Coronary artery (tissue), 2 donors: ENCODE data around the gene NAGA.

ENCODE experiments used
- DNase-seq: peaks from one replicate; pipeline ENCODE4 v3.0.0-alpha.2; 2017; ENCODE audit warnings: low spot score
- H3K27ac ChIP-seq, 2 donors: fragments of 200-600 bp; sonication (generic); one replicate each; pipeline ENCODE4 v1.5.1; 2016 to 2019
- H3K4me3 ChIP-seq: fragments of 200-600 bp; sonication (generic); 2 replicates; pipeline ENCODE4 v1.5.1; 2016; ENCODE audit warnings: mild to moderate bottlenecking, moderate library complexity
- TF ChIP-seq, protein P1 (sequence below): fragments of 200-600 bp; sonication (generic); IDR thresholded peaks from one replicate; pipeline ENCODE4 v1.5.1; 2019; ENCODE audit warnings: antibody characterized with exemption

The NAGA gene

DNA sequence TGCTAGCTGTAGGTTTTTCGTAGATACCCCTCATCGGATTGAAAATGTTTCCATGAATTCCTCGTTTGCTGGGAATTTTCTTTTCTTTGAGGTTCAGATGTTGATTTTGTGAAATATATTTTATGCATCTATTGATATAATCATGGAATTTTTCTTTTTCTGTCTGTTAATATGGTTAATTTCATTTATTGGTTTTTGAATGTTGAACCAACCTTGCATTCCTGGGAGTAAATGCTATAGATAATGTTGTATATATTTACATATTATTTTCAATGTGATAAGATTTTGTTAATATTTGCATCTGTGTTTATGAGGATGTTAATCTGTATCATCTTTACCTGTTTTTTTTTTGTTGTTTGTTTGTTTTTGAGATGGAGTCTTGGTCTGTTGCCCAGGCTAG lies 30.6 kb upstream of the NAGA start:
- no peak overlapping the region for H3K4me3 ChIP-seq
- TF ChIP-seq, protein P1, sequence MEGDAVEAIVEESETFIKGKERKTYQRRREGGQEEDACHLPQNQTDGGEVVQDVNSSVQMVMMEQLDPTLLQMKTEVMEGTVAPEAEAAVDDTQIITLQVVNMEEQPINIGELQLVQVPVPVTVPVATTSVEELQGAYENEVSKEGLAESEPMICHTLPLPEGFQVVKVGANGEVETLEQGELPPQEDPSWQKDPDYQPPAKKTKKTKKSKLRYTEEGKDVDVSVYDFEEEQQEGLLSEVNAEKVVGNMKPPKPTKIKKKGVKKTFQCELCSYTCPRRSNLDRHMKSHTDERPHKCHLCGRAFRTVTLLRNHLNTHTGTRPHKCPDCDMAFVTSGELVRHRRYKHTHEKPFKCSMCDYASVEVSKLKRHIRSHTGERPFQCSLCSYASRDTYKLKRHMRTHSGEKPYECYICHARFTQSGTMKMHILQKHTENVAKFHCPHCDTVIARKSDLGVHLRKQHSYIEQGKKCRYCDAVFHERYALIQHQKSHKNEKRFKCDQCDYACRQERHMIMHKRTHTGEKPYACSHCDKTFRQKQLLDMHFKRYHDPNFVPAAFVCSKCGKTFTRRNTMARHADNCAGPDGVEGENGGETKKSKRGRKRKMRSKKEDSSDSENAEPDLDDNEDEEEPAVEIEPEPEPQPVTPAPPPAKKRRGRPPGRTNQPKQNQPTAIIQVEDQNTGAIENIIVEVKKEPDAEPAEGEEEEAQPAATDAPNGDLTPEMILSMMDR, result no peak
- DNase-seq, result no peak
- H3K27ac ChIP-seq, result no peak overlapping the region

DNA sequence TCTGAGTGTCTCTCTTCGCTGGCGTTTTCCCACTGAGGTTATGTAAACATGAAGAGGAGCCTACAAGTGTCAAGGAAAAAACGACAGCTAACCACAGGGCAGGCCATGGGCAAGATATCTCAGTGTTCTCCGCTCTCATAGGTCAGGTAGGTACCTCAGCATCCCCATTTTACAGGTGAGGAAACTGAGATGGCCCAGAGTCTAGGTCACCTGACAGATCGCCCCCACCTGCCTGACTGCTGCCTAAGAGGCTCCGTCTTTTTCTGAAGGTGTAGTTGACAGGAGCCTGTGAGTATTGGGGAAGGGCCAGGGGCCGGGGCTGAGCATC lies 20.8 kb upstream of the NAGA start:
- TF ChIP-seq, protein P1, result no peak
- peak overlapping the region; percentile 87 for H3K4me3 ChIP-seq
- peak overlapping the region; percentile 85 to 96 for H3K27ac ChIP-seq
- DNase-seq, result peak; percentile 74

DNA sequence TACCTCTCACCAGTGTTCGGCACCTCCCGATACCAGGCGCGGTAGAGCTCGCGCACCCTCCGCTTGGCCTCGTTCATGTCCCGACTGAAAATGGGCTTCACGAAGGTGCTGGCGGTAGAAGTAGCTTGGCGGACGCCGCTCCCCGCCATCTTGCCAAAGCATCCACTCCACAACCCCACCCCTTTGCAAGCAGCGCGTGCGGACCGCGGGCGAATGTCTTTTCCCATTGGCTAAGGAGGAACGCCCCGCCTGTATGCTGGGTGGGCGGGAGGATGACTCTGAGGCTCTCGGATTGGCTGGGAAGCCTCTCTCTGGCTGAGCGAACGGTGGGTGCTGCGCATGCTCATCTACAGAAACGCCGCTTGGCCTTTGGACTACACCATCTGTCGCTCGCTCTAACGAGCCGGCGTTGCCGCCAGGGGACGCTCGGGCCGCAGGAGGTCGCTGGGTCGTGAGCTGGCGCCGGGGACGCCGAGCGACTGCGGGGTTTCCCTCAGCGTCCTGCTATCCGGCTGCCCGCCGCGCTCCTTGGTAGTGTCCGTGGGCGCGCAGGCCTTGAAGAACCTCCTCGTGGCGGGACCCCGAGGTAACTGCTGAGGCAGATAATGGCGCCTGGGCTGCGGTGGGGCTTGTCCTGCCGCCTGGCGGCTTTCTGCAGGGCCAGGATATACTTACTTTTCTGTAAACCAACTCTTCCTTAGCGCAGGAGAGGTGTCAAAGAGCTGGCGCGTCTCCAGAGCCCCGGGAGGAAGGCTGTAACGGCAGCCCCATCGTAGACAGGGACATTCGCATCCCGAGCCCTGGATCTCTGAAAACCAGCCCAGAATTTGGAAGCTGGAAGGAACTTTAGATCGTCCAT lies 20.2 kb upstream of the NAGA start, which contains the start of gene NDUFA6:
NDUFA6 (minus strand) TSS at position 177 of the 859 bp plus-strand sequence; CDS start at position 149, 28 bp downstream.
- peak within 1 kb of the TSS; percentile 85 to 96 for H3K27ac ChIP-seq
- TF ChIP-seq, protein P1, result peak; percentile 88
- DNase-seq, result peak; percentile 99
- H3K4me3 ChIP-seq, result peak within 1 kb of the TSS; percentile 87

DNA sequence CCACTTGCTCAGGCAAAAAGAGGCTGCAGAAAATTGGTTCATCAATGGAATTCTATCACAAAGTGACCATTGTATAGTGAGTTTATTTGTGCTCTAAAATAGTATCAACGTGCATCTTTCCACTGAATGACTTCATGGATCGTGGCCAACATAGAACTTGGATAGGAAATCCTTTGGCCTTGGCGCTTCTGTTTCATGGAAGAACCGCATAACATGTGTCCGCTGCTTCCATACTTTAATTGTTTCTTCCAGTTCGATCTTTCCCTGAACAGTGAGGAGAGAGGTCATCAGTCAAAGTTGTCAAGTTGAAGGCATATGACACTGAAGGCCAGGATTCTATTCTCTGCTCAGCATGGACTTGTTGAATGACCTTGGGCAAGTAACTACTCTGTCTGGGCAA lies 15.4 kb upstream of the NAGA start:
- TF ChIP-seq, protein P1, result no peak
- no peak overlapping the region for H3K4me3 ChIP-seq
- H3K27ac ChIP-seq, result no peak overlapping the region
- no peak for DNase-seq

DNA sequence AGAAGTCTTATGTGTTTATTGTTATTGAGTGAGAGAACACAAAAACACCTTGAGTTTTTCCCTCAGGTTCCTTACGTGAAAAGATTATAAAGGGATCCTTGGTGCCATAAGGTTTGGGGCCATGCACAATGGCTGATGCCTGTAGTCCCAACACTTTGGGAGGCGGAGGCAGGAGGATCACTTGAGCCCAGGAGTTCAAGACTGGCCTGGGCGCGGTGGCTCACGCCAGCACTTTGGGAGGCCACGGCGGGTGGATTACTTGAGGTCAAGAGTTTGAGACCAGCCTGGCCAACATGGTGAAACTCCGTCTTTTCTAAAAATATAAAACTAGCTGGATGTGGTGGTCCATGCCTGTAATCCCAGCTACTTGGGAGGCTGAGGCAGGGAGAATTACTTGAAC lies 14.3 kb upstream of the NAGA start:
- no peak overlapping the region for H3K27ac ChIP-seq
- no peak for DNase-seq
- H3K4me3 ChIP-seq, result no peak overlapping the region
- TF ChIP-seq, protein P1, result no peak

DNA sequence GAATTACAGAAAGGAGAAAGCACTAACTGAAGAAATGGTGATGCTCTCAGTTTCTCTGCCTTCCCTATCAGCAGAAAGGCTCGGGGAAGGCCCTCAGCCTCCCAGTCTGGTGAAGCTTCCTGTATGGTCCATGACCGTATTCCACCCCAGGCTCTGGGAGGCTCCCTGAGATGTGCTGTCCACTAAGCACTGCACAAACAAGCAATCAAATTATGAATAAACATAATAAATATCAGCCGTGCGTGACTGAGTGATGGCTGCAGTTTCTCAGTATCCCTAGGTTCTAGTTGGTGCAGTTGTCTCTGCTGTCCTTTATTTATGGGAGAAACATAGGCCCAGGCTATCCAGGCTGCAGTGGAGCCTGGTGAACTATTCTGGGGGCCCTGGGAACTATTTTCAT lies 12.5 kb upstream of the NAGA start:
- Histone ChIP-seq H3K27ac (no peak overlapping the region), H3K4me3 (no peak overlapping the region)
- TF ChIP-seq, protein P1, result no peak
- no peak for DNase-seq

DNA sequence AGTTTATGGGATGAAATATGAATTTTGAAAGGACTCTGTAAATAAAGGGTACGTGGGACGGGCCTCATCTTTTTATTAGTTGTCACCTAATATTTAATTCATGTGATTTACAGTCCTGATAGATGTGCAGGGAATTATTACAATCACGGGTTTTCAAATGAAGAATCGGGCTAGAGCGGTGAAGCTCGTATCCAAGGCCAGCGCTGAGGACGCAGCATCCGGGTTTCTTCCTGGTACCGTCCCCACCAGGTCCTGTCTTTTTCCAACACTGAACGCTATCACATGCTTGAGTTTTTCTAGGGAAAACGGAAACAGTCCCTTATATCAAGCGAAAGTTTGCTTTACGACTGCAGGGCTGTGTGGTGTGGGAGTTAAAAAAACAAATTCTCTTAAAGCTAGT lies 9.7 kb upstream of the NAGA start:
- TF ChIP-seq, protein P1, result no peak
- Histone ChIP-seq H3K27ac (peak overlapping the region; percentile 95 to 98), H3K4me3 (peak overlapping the region; percentile 87)
- DNase-seq, result peak; percentile 73
